Suprapubic skin (tissue), 4 donors: ENCODE measurements around the gene ARHGEF12. TPM values are rescaled to one million over a fixed set of nuclear protein-coding genes. Genes with fewer than 3 reads are reported as not detected.

Experiments used
- DNase-seq, 2 donors: peaks; one replicate each; pipeline ENCODE4 v3.0.0-alpha.2; 2019; ENCODE audit warnings: low spot score in 2 of 2
- H3K27ac ChIP-seq: fragments of 200-600 bp; sonication (generic); one replicate; pipeline ENCODE4 v1.5.1; 2019
- H3K27me3 ChIP-seq: fragments of 200-600 bp; sonication (generic); one replicate; pipeline ENCODE4 v1.5.1; 2019
- H3K36me3 ChIP-seq: fragments of 200-600 bp; sonication (generic); one replicate; pipeline ENCODE4 v1.5.1; 2019
- H3K4me1 ChIP-seq: fragments of 200-600 bp; sonication (generic); one replicate; pipeline ENCODE4 v1.5.1; 2019
- H3K4me3 ChIP-seq: fragments of 200-600 bp; sonication (generic); one replicate; pipeline ENCODE4 v1.5.1; 2019; ENCODE audit warnings: mild to moderate bottlenecking
- H3K9me3 ChIP-seq: fragments of 200-600 bp; sonication (generic); one replicate; pipeline ENCODE4 v1.5.1; 2019
- CTCF ChIP-seq, 2 donors: fragments of 200-600 bp in 1 of 2; fragments of 450-650 bp in 1 of 2; sonication (generic) in 1 of 2; IDR thresholded peaks; one replicate each; pipeline ENCODE4 v1.5.1; 2016 to 2019; ENCODE audit warnings: antibody characterized with exemption in 2 of 2, mild to moderate bottlenecking in 1 of 2, moderate library complexity in 1 of 2
- EP300 ChIP-seq: sonication (generic); formaldehyde crosslinking; IDR thresholded peaks from one replicate; pipeline ENCODE4 v1.6.1; 2017; ENCODE audit warnings: antibody characterized with exemption
- POLR2A ChIP-seq, 2 donors: fragments of 450-650 bp; IDR thresholded peaks; one replicate each; pipeline ENCODE4 v1.6.1; 2017; ENCODE audit warnings: antibody characterized with exemption in 2 of 2, mild to moderate bottlenecking in 2 of 2, moderate library complexity in 2 of 2
- POLR2AphosphoS5 ChIP-seq, 3 donors: sonication (generic); formaldehyde crosslinking; IDR thresholded peaks; one replicate each; pipeline ENCODE4 v1.6.1; 2017; ENCODE audit warnings: antibody characterized with exemption in 3 of 3
- WGBS: methylation state at CpG from one replicate; pipeline ENCODE4 v1.1.5; 2018; 5-methylcytosine and 5-hydroxymethylcytosine counted together
- total RNA-seq, 4 donors: library from RNA; depleted of rRNA; stranded (reverse); fragments of >200 nt; gene quantifications; one replicate each; pipeline ENCODE4 v1.1.0, GENCODE V29; 2016

The ARHGEF12 gene
- total RNA-seq, 4 donors from 2014 or later = 107 to 222 (median 138) TPM

DNA sequence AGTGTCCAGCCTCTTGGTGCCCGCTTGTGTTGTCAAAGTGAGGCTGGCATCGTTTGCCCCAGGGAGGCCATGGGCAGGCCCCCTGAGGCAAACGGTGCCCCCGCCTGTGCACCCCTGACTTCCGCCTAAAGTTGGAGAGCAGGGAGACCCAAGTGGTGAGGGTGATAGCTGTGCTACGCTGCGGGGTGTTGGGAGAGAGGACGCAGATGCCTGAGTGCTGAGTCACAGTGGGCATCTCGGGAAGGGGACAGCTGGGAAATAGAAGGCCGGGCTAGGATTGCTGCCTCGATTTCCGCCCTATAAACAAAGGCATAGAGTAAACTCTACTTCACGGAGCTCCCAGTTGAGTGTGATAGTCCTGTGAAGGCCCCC, 181.2 kb downstream of the ARHGEF12 start:
- Histone ChIP-seq H3K36me3 (no peaks in the 10 kb centered on the region), H3K4me3 (no peak overlapping the region), H3K9me3 (no peaks in the 10 kb centered on the region), H3K27ac (no peak overlapping the region), H3K4me1 (no peaks in the 10 kb centered on the region), H3K27me3 (peaks cover 35% of the 10 kb centered on the region)
- no peak for DNase-seq
- WGBS = 81% methylated on average over 11 of the region's 13 CpGs
- TF ChIP-seq EP300 (no peak), POLR2A (IDR thresholded peaks at IDR 0.05) (no peak), CTCF (IDR thresholded peaks at IDR 0.05) (no peak), POLR2AphosphoS5 (IDR thresholded peaks at IDR 0.05) (no peak)

DNA sequence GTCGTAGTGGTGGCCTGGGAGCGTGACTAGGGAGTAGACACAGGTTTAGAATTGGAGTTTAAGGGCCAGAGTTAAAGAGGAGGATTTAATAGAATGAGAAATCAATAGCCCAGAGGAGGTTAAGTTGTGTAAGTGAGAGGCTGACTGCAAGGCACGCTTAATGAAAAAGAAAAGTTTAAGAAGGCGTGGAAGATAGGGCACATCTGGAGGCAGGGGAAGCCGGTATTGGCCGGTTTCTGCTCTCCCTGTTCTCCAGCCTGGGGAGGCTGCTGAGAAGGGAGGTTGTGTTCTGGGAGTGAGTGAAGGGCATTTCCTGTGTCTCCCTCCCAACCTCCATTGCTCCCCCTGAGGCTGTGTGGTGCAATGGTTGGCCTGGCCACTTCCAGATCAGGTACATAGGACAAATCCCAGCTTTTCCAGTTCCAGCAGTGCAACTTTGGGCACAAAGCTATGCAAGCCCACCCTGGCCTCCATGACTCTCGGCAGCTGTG, 181.6 kb downstream of the ARHGEF12 start:
- Histone ChIP-seq H3K4me1 (no peaks in the 10 kb centered on the region), H3K36me3 (no peaks in the 10 kb centered on the region), H3K4me3 (no peak overlapping the region), H3K9me3 (no peaks in the 10 kb centered on the region), H3K27me3 (peaks cover 30% of the 10 kb centered on the region), H3K27ac (no peak overlapping the region)
- peak in 1 of 2 donors; percentile 53 for DNase-seq
- WGBS = 93% methylated on average over 7 of the region's 7 CpGs
- TF ChIP-seq CTCF (IDR thresholded peaks at IDR 0.05) = no peak
- no peak for TF ChIP-seq POLR2AphosphoS5 (IDR thresholded peaks at IDR 0.05)
- TF ChIP-seq POLR2A (IDR thresholded peaks at IDR 0.05) = no peak
- TF ChIP-seq EP300 = no peak

DNA sequence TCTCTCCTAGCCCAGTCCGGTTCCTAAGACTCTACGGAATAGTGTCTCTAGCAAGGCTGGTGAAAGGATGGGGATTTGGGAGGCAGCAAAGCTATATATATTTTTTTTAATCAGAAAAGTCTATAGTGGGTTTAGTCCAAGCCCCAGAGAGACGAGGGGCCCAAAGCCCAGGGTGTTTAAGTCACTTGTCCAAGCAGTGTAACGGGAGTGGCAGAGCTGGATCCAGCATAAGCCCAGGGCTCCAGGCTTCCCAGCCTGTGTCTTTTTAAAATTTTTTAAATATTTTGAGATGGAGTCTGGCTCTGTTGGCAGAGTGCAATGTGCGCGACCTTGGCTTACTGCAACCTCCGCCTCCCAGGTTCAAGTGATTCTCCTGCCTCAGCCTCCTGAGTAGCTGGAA, 182.1 kb downstream of the ARHGEF12 start:
- Histone ChIP-seq H3K27me3 (peaks cover 28% of the 10 kb centered on the region), H3K9me3 (no peaks in the 10 kb centered on the region), H3K4me1 (no peaks in the 10 kb centered on the region), H3K27ac (no peak overlapping the region), H3K36me3 (no peaks in the 10 kb centered on the region), H3K4me3 (no peak overlapping the region)
- peak in 1 of 2 donors; percentile 47 for DNase-seq
- TF ChIP-seq POLR2A (IDR thresholded peaks at IDR 0.05) = no peak
- no peak for TF ChIP-seq CTCF (IDR thresholded peaks at IDR 0.05)
- TF ChIP-seq EP300 = no peak
- no peak for TF ChIP-seq POLR2AphosphoS5 (IDR thresholded peaks at IDR 0.05)
- 94% methylated on average over 7 of the region's 7 CpGs for WGBS

GRCh38 chr11:120519474-120519873, 183.3 kb downstream of the ARHGEF12 start:
- no peak overlapping the region for H3K4me3 ChIP-seq
- H3K27ac ChIP-seq = no peak overlapping the region
- TF ChIP-seq POLR2AphosphoS5 (IDR thresholded peaks at IDR 0.05) (no peak), EP300 (no peak), POLR2A (IDR thresholded peaks at IDR 0.05) (no peak), CTCF (IDR thresholded peaks at IDR 0.05) (no peak)
- H3K36me3 ChIP-seq = no peaks in the 10 kb centered on the region
- H3K4me1 ChIP-seq = no peaks in the 10 kb centered on the region
- no peak for DNase-seq
- WGBS = 100% methylated on average over 3 of the region's 3 CpGs
- peaks cover 21% of the 10 kb centered on the region for H3K27me3 ChIP-seq
- H3K9me3 ChIP-seq = no peaks in the 10 kb centered on the region

DNA sequence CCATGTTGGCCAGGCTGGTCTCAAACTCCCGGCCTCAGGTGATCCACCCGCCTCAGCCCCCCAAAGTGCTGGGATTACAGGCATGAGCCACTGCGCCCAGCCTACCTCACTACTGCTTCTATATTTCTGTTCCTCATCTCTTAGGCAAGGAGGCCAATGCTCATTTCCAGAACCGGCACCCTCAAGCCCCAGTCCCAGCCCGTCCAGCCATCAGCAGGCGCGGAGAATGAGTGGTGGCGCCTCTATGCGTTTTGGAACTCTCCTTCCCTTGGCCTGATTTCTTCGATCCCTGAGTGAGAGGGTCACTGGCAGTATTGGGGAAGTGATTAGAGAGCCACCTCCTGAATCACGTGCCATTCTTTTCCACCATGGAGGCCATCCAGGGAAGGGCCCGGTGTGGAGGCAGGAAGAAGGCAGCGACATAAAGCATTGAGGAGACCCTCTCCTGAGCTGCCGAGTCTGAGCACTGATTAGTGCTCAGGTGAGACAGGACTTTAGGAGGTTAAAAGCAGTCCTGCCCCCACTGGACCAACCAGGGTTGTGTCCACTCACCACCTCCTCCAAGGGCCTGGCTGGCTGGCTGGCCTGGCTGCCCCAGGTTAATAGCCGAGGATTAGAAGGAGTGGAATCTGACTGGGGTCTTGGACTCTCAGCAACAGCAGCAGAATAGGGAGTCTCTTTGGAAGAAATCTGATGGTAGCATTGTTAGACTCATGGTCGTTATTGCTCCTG, 184.0 kb downstream of the ARHGEF12 start:
- Histone ChIP-seq H3K4me1 (no peaks in the 10 kb centered on the region), H3K27ac (no peak overlapping the region), H3K4me3 (no peak overlapping the region), H3K27me3 (peaks cover 20% of the 10 kb centered on the region), H3K9me3 (no peaks in the 10 kb centered on the region), H3K36me3 (no peaks in the 10 kb centered on the region)
- WGBS = 92% methylated on average over 16 of the region's 16 CpGs
- peak in 1 of 2 donors; percentile 48 for DNase-seq
- no peak for TF ChIP-seq CTCF (IDR thresholded peaks at IDR 0.05)
- TF ChIP-seq POLR2A (IDR thresholded peaks at IDR 0.05) = no peak
- TF ChIP-seq POLR2AphosphoS5 (IDR thresholded peaks at IDR 0.05) = no peak
